ENCODE measurements around the gene DNAJA3.

Gene DNAJA3

GRCh38 chr16:4495766-4496165 lies 70.1 kb downstream of the DNAJA3 start:
- TF ChIP-seq CTCF (IDR thresholded peaks at IDR 0.05; ENCODE audit: insufficient read depth, missing control alignments): no peak
- FAIRE-seq (no peak), DNase-seq (ENCODE audit: insufficient read length, low spot score) (no peak)

- no peak for TF ChIP-seq CTCF (IDR thresholded peaks at IDR 0.05; ENCODE audit: insufficient read depth, missing control alignments)
- DNase-seq (ENCODE audit: insufficient read length, low spot score) (no peak), FAIRE-seq (no peak)
These were observed 70.6 kb downstream of the DNAJA3 start for GRCh38 chr16:4496305-4496704.

- no peak for TF ChIP-seq CTCF (IDR thresholded peaks at IDR 0.05; ENCODE audit: insufficient read depth, missing control alignments)
- DNase-seq (ENCODE audit: insufficient read length, low spot score): no peak
- no peak for FAIRE-seq
These were observed 73.0 kb downstream of the DNAJA3 start for GRCh38 chr16:4498546-4499195.

GRCh38 chr16:4499196-4499555 lies 73.5 kb downstream of the DNAJA3 start:
- TF ChIP-seq CTCF (IDR thresholded peaks at IDR 0.05; ENCODE audit: insufficient read depth, missing control alignments): no peak

GRCh38 chr16:4500272-4500671 lies 74.6 kb downstream of the DNAJA3 start:
- TF ChIP-seq CTCF (IDR thresholded peaks at IDR 0.05; ENCODE audit: insufficient read depth, missing control alignments): no peak
- DNase-seq (ENCODE audit: insufficient read length, low spot score) (no peak), FAIRE-seq (no peak)

More at GRCh38 chr16:4499196-4499555, 73.5 kb downstream of the DNAJA3 start:
- FAIRE-seq (no peak), DNase-seq (ENCODE audit: insufficient read length, low spot score) (no peak)

- TF ChIP-seq CTCF (IDR thresholded peaks at IDR 0.05; ENCODE audit: insufficient read depth, missing control alignments): no peak
- FAIRE-seq: no peak
- DNase-seq (ENCODE audit: insufficient read length, low spot score): no peak
These were observed 75.4 kb downstream of the DNAJA3 start for GRCh38 chr16:4501071-4501478.

- DNase-seq (ENCODE audit: insufficient read length, low spot score) (no peak), FAIRE-seq (no peak)
- TF ChIP-seq CTCF (IDR thresholded peaks at IDR 0.05; ENCODE audit: insufficient read depth, missing control alignments): no peak
These were observed 79.9 kb downstream of the DNAJA3 start for GRCh38 chr16:4505356-4506147.

Measured in D721Med (cell line).